Stimulated activated CD8-positive, alpha-beta memory T cell treated with anti-CD3 and anti-CD28 coated beads, Interleukin-12 subunit alpha, Interleukin-12 subunit beta, amount 100 ng/mL, for 4 hours (primary cell): Measurements from ENCODE around the gene REPS1.

Source experiments
- DNase-seq: peaks from one replicate; pipeline ENCODE4 v3.0.0-alpha.2; 2020; ENCODE audit warnings: low read depth

Gene REPS1

GRCh38 chr6:138926579-138926978 lies 61.5 kb downstream of the REPS1 start:
- DNase-seq, result no peak

GRCh38 chr6:138925806-138926205 lies 62.2 kb downstream of the REPS1 start:
- no peak for DNase-seq

- no peak for DNase-seq
Observed at GRCh38 chr6:138923561-138923960, 64.5 kb downstream of the REPS1 start.

GRCh38 chr6:138920906-138921305 lies 67.1 kb downstream of the REPS1 start:
- no peak for DNase-seq

GRCh38 chr6:138914701-138915100 lies 73.4 kb downstream of the REPS1 start:
- DNase-seq, result no peak

- DNase-seq, result no peak
Observed at GRCh38 chr6:138912308-138912707, 75.7 kb downstream of the REPS1 start.

- DNase-seq, result no peak
Observed at GRCh38 chr6:138909975-138910374, 78.1 kb downstream of the REPS1 start.

GRCh38 chr6:138909511-138909910 lies 78.5 kb downstream of the REPS1 start:
- no peak for DNase-seq

GRCh38 chr6:138907167-138907566 lies 80.9 kb downstream of the REPS1 start:
- DNase-seq, result no peak

GRCh38 chr6:138897031-138897430 lies 91.0 kb downstream of the REPS1 start:
- DNase-seq, result no peak

- DNase-seq, result no peak
Observed at GRCh38 chr6:138896104-138896756, 91.8 kb downstream of the REPS1 start.

GRCh38 chr6:138891255-138891986 lies 96.6 kb downstream of the REPS1 start:
- no peak for DNase-seq

- no peak for DNase-seq
Observed at GRCh38 chr6:138885156-138885819, 102.8 kb downstream of the REPS1 start.

- DNase-seq, result no peak
Observed at GRCh38 chr6:138882369-138883017, 105.6 kb downstream of the REPS1 start.

- DNase-seq, result no peak
Observed at GRCh38 chr6:138873191-138873590, 114.9 kb downstream of the REPS1 start.

- DNase-seq, result no peak
Observed at GRCh38 chr6:138869398-138869797, 118.7 kb downstream of the REPS1 start.

- no peak for DNase-seq
Observed at GRCh38 chr6:138868181-138868580, 119.9 kb downstream of the REPS1 start.

GRCh38 chr6:138865480-138866109 lies 122.5 kb downstream of the REPS1 start:
- no peak for DNase-seq

- no peak for DNase-seq
Observed at GRCh38 chr6:138864343-138864890, 123.6 kb downstream of the REPS1 start.

GRCh38 chr6:138863321-138863720 lies 124.7 kb downstream of the REPS1 start:
- DNase-seq, result no peak

GRCh38 chr6:138862456-138862855 lies 125.6 kb downstream of the REPS1 start:
- DNase-seq, result no peak

GRCh38 chr6:138857775-138858174 lies 130.3 kb downstream of the REPS1 start:
- no peak for DNase-seq
